Smooth muscle cell (in vitro differentiated cells): Measurements from ENCODE around the gene LAX1. TPM values are rescaled to one million over a fixed set of nuclear protein-coding genes. Genes with fewer than 3 reads are reported as not detected.
A peak's percentile ranks its signal among the peaks of the same experiment; 100 is the strongest.

Experiments
- DNase-seq: peaks from one replicate; lab custom pipeline; 2025; ENCODE audit not compliant: unreplicated experiment; lab: John Stamatoyannopoulos, UW
- H2AFZ ChIP-seq: fragments of 200-600 bp; sonication (generic); 2 replicates; pipeline ENCODE4 v1.6.0; 2016; ENCODE audit warnings: antibody characterized with exemption, low read depth, mild to moderate bottlenecking
- H3F3A ChIP-seq: fragments of 200-600 bp; sonication (generic); 2 replicates; pipeline ENCODE4 v1.6.0; 2017; ENCODE audit warnings: antibody characterized with exemption, low read depth
- H3K27ac ChIP-seq: fragments of 200-600 bp; sonication (generic); 2 replicates; pipeline ENCODE4 v1.5.1; 2016; ENCODE audit warnings: low read depth, mild to moderate bottlenecking
- H3K27me3 ChIP-seq: fragments of 200-600 bp; sonication (generic); 2 replicates; pipeline ENCODE4 v1.6.1; 2016; ENCODE audit warnings: low read depth, mild to moderate bottlenecking
- H3K36me3 ChIP-seq: fragments of 200-600 bp; sonication (generic); 2 replicates; pipeline ENCODE4 v1.5.1; 2016; ENCODE audit warnings: low read depth
- H3K4me1 ChIP-seq: fragments of 200-600 bp; sonication (generic); 2 replicates; pipeline ENCODE4 v1.5.1; 2016; ENCODE audit warnings: low read depth
- H3K4me2 ChIP-seq: fragments of 200-600 bp; sonication (generic); 2 replicates; pipeline ENCODE4 v1.6.0; 2016; ENCODE audit warnings: mild to moderate bottlenecking
- H3K4me3 ChIP-seq: fragments of 200-600 bp; sonication (generic); 2 replicates; pipeline ENCODE4 v1.5.1; 2016; ENCODE audit warnings: mild to moderate bottlenecking
- H3K79me2 ChIP-seq: fragments of 200-600 bp; sonication (generic); 2 replicates; pipeline ENCODE4 v1.6.0; 2016; ENCODE audit warnings: low read depth, mild to moderate bottlenecking
- H3K9ac ChIP-seq: fragments of 200-600 bp; sonication (generic); 2 replicates; pipeline ENCODE4 v1.6.0; 2016; ENCODE audit warnings: low read depth
- H3K9me3 ChIP-seq: fragments of 200-600 bp; sonication (generic); replicated peaks from 2 replicates; pipeline ENCODE4 v1.5.1; 2016; ENCODE audit warnings: low read depth
- H4K20me1 ChIP-seq: fragments of 200-600 bp; sonication (generic); 2 replicates; pipeline ENCODE4 v1.6.0; 2016; ENCODE audit warnings: low read depth
- WGBS: methylation state at CpG from one replicate; pipeline ENCODE4 v1.1.7; 2016; ENCODE audit warnings: low lambda C conversion rate; 5-methylcytosine and 5-hydroxymethylcytosine counted together
- polyA plus RNA-seq: library from polyadenylated mRNA; unstranded; fragments of >200 nt; fragmentation: Nextera tagmentation; extraction: Ambion mirVana; gene quantifications from 2 replicates; pipeline ENCODE4 v1.2.1, GENCODE V29; 2016
- total RNA-seq: library from RNA; depleted of rRNA; stranded (reverse); fragments of >200 nt; gene quantifications from 2 replicates; pipeline ENCODE4 v1.2.3, GENCODE V29; 2014
- TF ChIP-seq, protein P1 (sequence below): fragments of 200-600 bp; sonication (generic); IDR thresholded peaks from 2 replicates; pipeline ENCODE4 v1.5.1; 2017; ENCODE audit warnings: borderline replicate concordance, mild to moderate bottlenecking, antibody characterized with exemption; ENCODE audit not compliant: insufficient read depth, poor library complexity, severe bottlenecking

The LAX1 gene
- total and polyA plus RNA-seq, 2 experiments from 2014 or later = 0.27 to 0.36 TPM

DNA sequence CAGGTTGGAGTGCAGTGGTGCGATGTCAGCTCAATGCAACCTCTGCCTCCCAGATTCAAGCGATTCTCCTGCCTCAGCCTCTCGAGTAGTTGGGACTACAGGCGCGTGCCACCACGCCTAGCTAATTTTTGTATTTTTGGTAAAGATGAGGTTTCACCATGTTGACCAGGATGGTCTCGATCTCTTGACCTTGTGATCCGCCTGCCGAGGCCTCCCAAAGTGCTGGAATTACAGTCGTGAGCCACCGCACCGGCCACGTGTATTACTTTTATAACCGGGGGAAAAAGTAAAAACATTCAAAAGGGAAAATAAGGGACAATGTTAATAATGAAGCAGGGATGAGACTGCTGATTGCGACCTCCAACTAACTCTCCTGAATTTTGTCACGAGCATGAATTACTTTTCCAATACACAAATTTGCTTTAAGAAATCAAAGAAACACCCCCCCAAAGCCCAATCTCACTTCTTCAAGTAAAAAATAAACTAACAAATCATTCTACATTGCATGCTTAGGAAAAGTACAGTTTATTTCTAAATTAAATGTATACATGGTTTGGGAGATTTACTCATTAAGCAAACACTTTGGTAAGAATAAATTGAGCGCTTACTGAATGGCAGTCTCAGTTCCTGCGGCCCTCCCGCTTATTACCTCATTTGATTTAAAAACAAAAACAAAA is 29.9 kb downstream of the LAX1 start:
- H3K36me3 ChIP-seq = no peaks in the 10 kb centered on the region
- H3K4me1 ChIP-seq = peaks cover 17% of the 10 kb centered on the region
- DNase-seq = no peak
- H3K4me3 ChIP-seq = peak overlapping the region; percentile 95
- TF ChIP-seq, protein P1, sequence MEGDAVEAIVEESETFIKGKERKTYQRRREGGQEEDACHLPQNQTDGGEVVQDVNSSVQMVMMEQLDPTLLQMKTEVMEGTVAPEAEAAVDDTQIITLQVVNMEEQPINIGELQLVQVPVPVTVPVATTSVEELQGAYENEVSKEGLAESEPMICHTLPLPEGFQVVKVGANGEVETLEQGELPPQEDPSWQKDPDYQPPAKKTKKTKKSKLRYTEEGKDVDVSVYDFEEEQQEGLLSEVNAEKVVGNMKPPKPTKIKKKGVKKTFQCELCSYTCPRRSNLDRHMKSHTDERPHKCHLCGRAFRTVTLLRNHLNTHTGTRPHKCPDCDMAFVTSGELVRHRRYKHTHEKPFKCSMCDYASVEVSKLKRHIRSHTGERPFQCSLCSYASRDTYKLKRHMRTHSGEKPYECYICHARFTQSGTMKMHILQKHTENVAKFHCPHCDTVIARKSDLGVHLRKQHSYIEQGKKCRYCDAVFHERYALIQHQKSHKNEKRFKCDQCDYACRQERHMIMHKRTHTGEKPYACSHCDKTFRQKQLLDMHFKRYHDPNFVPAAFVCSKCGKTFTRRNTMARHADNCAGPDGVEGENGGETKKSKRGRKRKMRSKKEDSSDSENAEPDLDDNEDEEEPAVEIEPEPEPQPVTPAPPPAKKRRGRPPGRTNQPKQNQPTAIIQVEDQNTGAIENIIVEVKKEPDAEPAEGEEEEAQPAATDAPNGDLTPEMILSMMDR = no peak
- WGBS = 73% methylated on average over 19 of the region's 19 CpGs
- H3K9ac ChIP-seq = peak overlapping the region; percentile 99
- no peaks in the 10 kb centered on the region for H3K9me3 ChIP-seq
- H3K27me3 ChIP-seq = no peaks in the 10 kb centered on the region
- H3K4me2 ChIP-seq = peak overlapping the region; percentile 92
- no peaks in the 10 kb centered on the region for H3F3A ChIP-seq
- H3K27ac ChIP-seq = peak overlapping the region; percentile 99
- H2AFZ ChIP-seq = peak overlapping the region; percentile 79
- H3K79me2 ChIP-seq = peaks cover 42% of the 10 kb centered on the region
- peaks cover 38% of the 10 kb centered on the region for H4K20me1 ChIP-seq

DNA sequence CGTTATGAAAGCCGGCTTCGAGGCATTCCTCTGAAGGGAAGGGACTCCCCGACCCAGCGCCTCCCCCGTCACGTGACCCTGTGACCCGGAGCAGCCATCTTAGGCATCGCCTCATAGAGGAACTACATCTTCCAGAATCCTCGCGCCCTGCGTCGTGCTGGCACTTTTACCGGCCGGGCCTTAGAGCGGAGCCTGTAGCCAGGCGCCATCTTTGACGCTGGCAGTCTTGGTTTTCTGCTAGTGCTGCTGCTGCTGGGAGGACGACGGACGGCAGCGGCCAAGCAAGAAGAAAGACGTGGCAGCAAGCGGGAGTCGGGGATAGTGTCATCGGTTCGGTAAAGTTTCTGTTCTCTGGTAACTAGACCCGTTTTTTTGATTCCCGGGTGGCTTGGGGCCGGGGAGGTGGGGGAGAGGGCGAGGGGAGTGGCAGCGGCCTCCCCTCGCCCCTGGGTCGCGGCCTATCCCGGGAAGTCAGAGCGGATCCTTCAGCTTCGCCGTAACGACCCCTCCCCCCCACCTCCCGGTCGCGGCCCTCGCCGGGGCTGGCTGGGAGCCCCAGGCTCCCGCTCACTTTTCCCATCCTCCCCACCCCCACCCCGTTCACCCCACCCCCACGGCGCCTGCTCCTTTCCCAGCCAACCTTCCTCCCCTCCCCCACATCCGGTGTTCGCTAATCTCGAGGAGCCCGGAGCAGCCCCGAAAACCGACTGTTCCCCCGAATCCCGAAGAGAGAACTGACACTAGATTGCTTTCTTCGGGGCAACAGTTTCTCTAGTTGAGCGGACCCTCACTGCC is 30.7 kb downstream of the LAX1 start, which contains the start of the genes ZBED6 and ZC3H11A:
ZBED6 (plus strand) TSS at position 183 of the 795 bp plus-strand sequence. CDS start 1,900 bp downstream, outside the sequence.
ZC3H11A (plus strand) TSS at position 183 of the 795 bp plus-strand sequence. CDS start 21,448 bp downstream, outside the sequence.
- peak; percentile 90 for DNase-seq
- Histone ChIP-seq H3K9ac (peak within 1 kb of the TSS; percentile 99), H3K79me2 (peaks cover 49% of the 10 kb centered on the region), H4K20me1 (peaks cover 46% of the 10 kb centered on the region), H3K4me1 (peaks cover 22% of the 10 kb centered on the region), H3K27ac (peak within 1 kb of the TSS; percentile 99), H3K4me3 (peak within 1 kb of the TSS; percentile 95), H3K9me3 (no peaks in the 10 kb centered on the region), H3F3A (no peaks in the 10 kb centered on the region), H2AFZ (peak within 1 kb of the TSS; percentile 79), H3K36me3 (no peaks in the 10 kb centered on the region), H3K4me2 (peak within 1 kb of the TSS; percentile 92), H3K27me3 (no peaks in the 10 kb centered on the region)
- WGBS = under 1% methylated on average over 53 of the region's 59 CpGs
- TF ChIP-seq, protein P1 = no peak

DNA sequence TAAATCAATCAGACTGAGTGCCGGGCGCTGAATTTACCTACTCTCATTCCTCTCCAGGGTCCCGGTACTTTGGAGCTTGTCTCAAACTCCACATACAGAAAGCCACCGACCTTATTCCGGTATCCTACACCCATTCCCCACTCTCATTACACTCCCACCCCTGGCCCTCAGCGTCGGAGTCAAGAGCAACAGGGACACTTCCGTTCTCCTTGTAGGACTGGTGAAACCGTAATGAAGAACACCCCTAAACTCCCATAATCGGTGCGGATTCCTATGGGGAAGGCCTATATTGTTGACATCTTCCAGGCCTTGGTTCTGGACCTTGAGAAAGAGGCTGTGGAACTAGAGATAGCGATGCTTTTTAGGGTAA is 31.2 kb downstream of the LAX1 start:
- Histone ChIP-seq H3K27me3 (no peaks in the 10 kb centered on the region), H3K9ac (peak overlapping the region; percentile 99), H2AFZ (no peak overlapping the region), H3F3A (peaks cover 5% of the 10 kb centered on the region), H3K4me1 (peaks cover 28% of the 10 kb centered on the region), H3K79me2 (peaks cover 55% of the 10 kb centered on the region), H3K36me3 (no peaks in the 10 kb centered on the region), H3K4me2 (peak overlapping the region; percentile 92), H3K9me3 (no peaks in the 10 kb centered on the region), H3K27ac (peak overlapping the region; percentile 99), H4K20me1 (peaks cover 52% of the 10 kb centered on the region), H3K4me3 (peak overlapping the region; percentile 95)
- TF ChIP-seq, protein P1 = no peak
- WGBS = 1% methylated on average over 12 of the region's 12 CpGs
- no peak for DNase-seq
